Globus pallidus (tissue), 1 donor: ENCODE results near the gene KRTAP4-5.
"Not testable (repeated sequence)": the region's sequence is repeated elsewhere in the genome, so short reads cannot be mapped to it uniquely, and the experiment has no call there.

Source experiments
- DNase-seq: peaks from one replicate; pipeline ENCODE4 v3.0.0-alpha.2; 2015; ENCODE audit warnings: low spot score

Gene KRTAP4-5

GRCh38 chr17:41149652-41149985 lies at the start of gene KRTAP4-5:
Gene KRTAP4-5, minus strand, starts transcription at chr17:41149825. Its CDS starts 58 bp downstream, at chr17:41149767.
- DNase-seq: no peak

- DNase-seq: no peak
These were observed 46.4 kb upstream of the KRTAP4-5 start for GRCh38 chr17:41196068-41196467.

GRCh38 chr17:41190328-41190727 lies 40.7 kb upstream of the KRTAP4-5 start:
- DNase-seq: no peak

GRCh38 chr17:41189837-41190318 lies 40.3 kb upstream of the KRTAP4-5 start, which contains the start of gene KRTAP9-1:
Gene KRTAP9-1, plus strand, starts transcription at chr17:41189887. Its CDS starts 0 bp downstream, at chr17:41189887.
- not testable (repeated sequence) for DNase-seq

GRCh38 chr17:41186872-41187271 lies 37.2 kb upstream of the KRTAP4-5 start:
- no peak for DNase-seq

GRCh38 chr17:41185001-41185400 lies 35.4 kb upstream of the KRTAP4-5 start:
- DNase-seq: no peak

GRCh38 chr17:41184480-41184961 lies 34.9 kb upstream of the KRTAP4-5 start, which contains the start of gene KRTAP4-1:
Gene KRTAP4-1, minus strand, starts transcription at chr17:41184911. Its CDS starts 57 bp downstream, at chr17:41184854.
- no peak for DNase-seq

GRCh38 chr17:41178843-41179616 lies 29.4 kb upstream of the KRTAP4-5 start:
- DNase-seq: no peak

GRCh38 chr17:41178341-41178740 lies 28.7 kb upstream of the KRTAP4-5 start:
- DNase-seq: no peak

GRCh38 chr17:41177727-41178271 lies 28.2 kb upstream of the KRTAP4-5 start, which contains the start of gene KRTAP4-2:
Gene KRTAP4-2, minus strand, starts transcription at chr17:41178221. Its CDS starts 57 bp downstream, at chr17:41178164.
- DNase-seq: no peak

- no peak for DNase-seq
These were observed 27.2 kb upstream of the KRTAP4-5 start for GRCh38 chr17:41176744-41177387.

- DNase-seq: no peak
These were observed 22.3 kb upstream of the KRTAP4-5 start for GRCh38 chr17:41171886-41172285.

GRCh38 chr17:41168121-41168520 lies 18.5 kb upstream of the KRTAP4-5 start, which contains the start of gene KRTAP4-3:
Gene KRTAP4-3, minus strand, starts transcription at chr17:41168221. Its CDS starts 49 bp downstream, at chr17:41168172.
- no peak for DNase-seq

GRCh38 chr17:41167561-41167960 lies 17.9 kb upstream of the KRTAP4-5 start:
- DNase-seq: no peak

GRCh38 chr17:41163828-41164227 lies 14.2 kb upstream of the KRTAP4-5 start:
- DNase-seq: no peak

GRCh38 chr17:41160648-41161047 lies 11.0 kb upstream of the KRTAP4-5 start, which contains the start of gene KRTAP4-4:
Gene KRTAP4-4, minus strand, starts transcription at chr17:41160748. Its CDS starts 57 bp downstream, at chr17:41160691.
- DNase-seq: no peak

GRCh38 chr17:41160190-41160589 lies 10.6 kb upstream of the KRTAP4-5 start:
- DNase-seq: not testable (repeated sequence)

GRCh38 chr17:41153856-41154255 lies 4.2 kb upstream of the KRTAP4-5 start:
- DNase-seq: peak; percentile 50

- no peak for DNase-seq
These were observed 1.9 kb upstream of the KRTAP4-5 start for GRCh38 chr17:41151525-41151924.

GRCh38 chr17:41150026-41150425 lies 401 bp upstream of the KRTAP4-5 start:
- no peak for DNase-seq

GRCh38 chr17:41148971-41149651 lies 514 bp downstream of the KRTAP4-5 start:
- DNase-seq: not testable (repeated sequence)
